Right ventricle myocardium superior (tissue), 1 donor: ENCODE data around the gene EIF2B2. TPM values are rescaled to one million over a fixed set of nuclear protein-coding genes. Genes with fewer than 3 reads are reported as not detected.
"Not testable (repeated sequence)": the region's sequence is repeated elsewhere in the genome, so short reads cannot be mapped to it uniquely, and the experiment has no call there.

Experiments used
- ATAC-seq: fragments of 200-7000 bp; cut with Tn5 transposase; one replicate; pipeline ENCODE4 v1.9.1; 2020; ENCODE audit warnings: mild to moderate bottlenecking; ENCODE audit not compliant: poor library complexity
- DNase-seq: peaks from one replicate; pipeline ENCODE4 v3.0.0-alpha.2; 2020
- intact Hi-C: fragments of 100-400 bp; cut with DNase I; formaldehyde crosslinking; loops from one replicate; pipeline ENCODE4 v1.11.2; 2022
- total RNA-seq: library from RNA; stranded (reverse); fragmentation: NEBNext Ultra II Directional; extraction: Animal tissue kit (Norgen Biotek cat#: 25700); gene quantifications from one replicate; pipeline ENCODE4 v1.2.1, GENCODE V29; 2021
- donor health status: DM: no; HTN: yes; CAD: no; lungs with severe emphysema.

The EIF2B2 gene
- total RNA-seq, 1 donor from 2014 or later: 29.5 TPM

- DNase-seq (no peak), ATAC-seq (no peak)
- intact Hi-C loops: no loop called here
These were observed 19.4 kb upstream of the EIF2B2 start for GRCh38 chr14:74983343-74983742.

- intact Hi-C loops: no loop called here
- peak; percentile 39 for ATAC-seq
These were observed 18.3 kb upstream of the EIF2B2 start for GRCh38 chr14:74984236-74985027.

GRCh38 chr14:74985028-74985310, 17.8 kb upstream of the EIF2B2 start:
- DNase-seq (no peak), ATAC-seq (peak; percentile 12)
- intact Hi-C loops: no loop called here

More at GRCh38 chr14:74984236-74985027, 18.3 kb upstream of the EIF2B2 start:
- no peak for DNase-seq

GRCh38 chr14:74985806-74986205, 16.9 kb upstream of the EIF2B2 start:
- intact Hi-C loops: no loop called here
- ATAC-seq: no peak
- DNase-seq: no peak

GRCh38 chr14:74988131-74988530, 14.6 kb upstream of the EIF2B2 start:
- intact Hi-C loops: no loop called here
- ATAC-seq (no peak), DNase-seq (no peak)

- intact Hi-C loops: no loop called here
- ATAC-seq (no peak), DNase-seq (no peak)
These were observed 13.7 kb upstream of the EIF2B2 start for GRCh38 chr14:74988993-74989392.

- intact Hi-C loops, DNase-seq, ATAC-seq: not testable (repeated sequence)
These were observed 8.5 kb upstream of the EIF2B2 start for GRCh38 chr14:74994182-74994581.

GRCh38 chr14:74995781-74996180, 6.9 kb upstream of the EIF2B2 start:
- intact Hi-C loops, DNase-seq, ATAC-seq: not testable (repeated sequence)

- DNase-seq (no peak), ATAC-seq (no peak)
- intact Hi-C loops: loop anchor here (5.0 kb wide), 1 partner anchor 54 kb away; no protein-coding TSS in a partner anchor
These were observed 1.5 kb upstream of the EIF2B2 start for GRCh38 chr14:75001261-75001660.

- intact Hi-C loops: loop anchor here (5.0 kb wide), 1 partner anchor 55 kb away; no protein-coding TSS in a partner anchor
- ATAC-seq (no peak), DNase-seq (no peak)
These were observed 822 bp upstream of the EIF2B2 start for GRCh38 chr14:75001899-75002298.

- DNase-seq: no peak
- no peak for ATAC-seq
These were observed 718 bp downstream of the EIF2B2 start for GRCh38 chr14:75003250-75004027.

GRCh38 chr14:75005357-75005756, 2.6 kb downstream of the EIF2B2 start:
- intact Hi-C loops: no loop called here
- no peak for DNase-seq
- ATAC-seq: no peak

More at GRCh38 chr14:75003250-75004027, 718 bp downstream of the EIF2B2 start:
- intact Hi-C loops: loop anchor here (5.0 kb wide), 1 partner anchor 56 kb away; no protein-coding TSS in a partner anchor

- ATAC-seq (no peak), DNase-seq (no peak)
- intact Hi-C loops: no loop called here
These were observed 6.5 kb downstream of the EIF2B2 start for GRCh38 chr14:75009176-75009575.

- ATAC-seq (no peak), DNase-seq (no peak)
- intact Hi-C loops: no loop called here
These were observed 7.9 kb downstream of the EIF2B2 start for GRCh38 chr14:75010472-75011093.

- ATAC-seq (peak; percentile 63), DNase-seq (no peak)
- intact Hi-C loops: no loop called here
These were observed 8.8 kb downstream of the EIF2B2 start for GRCh38 chr14:75011356-75011994.

- intact Hi-C loops: no loop called here
- ATAC-seq (peak; percentile 71), DNase-seq (peak; percentile 53)
These were observed 10.6 kb downstream of the EIF2B2 start for GRCh38 chr14:75013290-75013689.

- DNase-seq (no peak), ATAC-seq (no peak)
- intact Hi-C loops: no loop called here
These were observed 12.8 kb downstream of the EIF2B2 start for GRCh38 chr14:75015496-75015895.

- no peak for ATAC-seq
- intact Hi-C loops: no loop called here
- no peak for DNase-seq
These were observed 14.1 kb downstream of the EIF2B2 start for GRCh38 chr14:75016815-75017214.

- intact Hi-C loops: no loop called here
- no peak for ATAC-seq
These were observed 16.0 kb downstream of the EIF2B2 start for GRCh38 chr14:75018694-75019093.

More at GRCh38 chr14:75018694-75019093, 16.0 kb downstream of the EIF2B2 start:
- DNase-seq: no peak
